OCI-LY7 (cell line): ENCODE results near the gene RASEF. TPM values are rescaled to one million over a fixed set of nuclear protein-coding genes. Genes with fewer than 3 reads are reported as not detected.

Source experiments
- BruUV-seq: library from RNA; stranded (reverse); fragments of 400-500 nt; replicated peaks from 2 replicates; lab custom pipeline; 2021; lab: Mats Ljungman, UMichigan
- CTCF ChIA-PET: fragments of 300-600 bp; sonication (Branson Sonifier 250); formaldehyde crosslinking; loops from one replicate; lab custom pipeline; 2022; ENCODE audit warnings: antibody characterized with exemption; ENCODE audit not compliant: unreplicated experiment; lab: Charles Lee
- POLR2A ChIA-PET: fragments of 300-600 bp; sonication (Branson Sonifier 250); formaldehyde crosslinking; loops from one replicate; lab custom pipeline; 2022; ENCODE audit warnings: antibody characterized with exemption; lab: Charles Lee
- DNase-seq: peaks from one replicate; pipeline ENCODE4 v3.0.0-alpha.2; 2015; ENCODE audit warnings: low spot score
- H2AFZ ChIP-seq: fragments of 200-600 bp; sonication (generic), shearing (Covaris generic); 2 replicates; pipeline ENCODE4 v1.6.1; 2014; ENCODE audit warnings: mild to moderate bottlenecking, antibody characterized with exemption, low read length, moderate library complexity
- H3K27ac ChIP-seq: fragments of 200-600 bp; sonication (generic); 2 replicates; pipeline ENCODE4 v1.5.1; 2014; ENCODE audit warnings: mixed run types, low read depth, mild to moderate bottlenecking, moderate library complexity, low read length, inconsistent platforms; ENCODE audit not compliant: poor library complexity, severe bottlenecking
- H3K36me3 ChIP-seq: fragments of 200-600 bp; sonication (generic); 2 replicates; pipeline ENCODE4 v1.6.1; 2014; ENCODE audit warnings: mild to moderate bottlenecking, antibody characterized with exemption, low read length, moderate library complexity, mixed read lengths; ENCODE audit not compliant: insufficient read depth
- H3K4me1 ChIP-seq: fragments of 200-600 bp; sonication (generic); 2 replicates; pipeline ENCODE4 v1.5.1; 2014; ENCODE audit warnings: mild to moderate bottlenecking, low read length; ENCODE audit not compliant: insufficient read depth, poor library complexity, severe bottlenecking
- H3K4me2 ChIP-seq: fragments of 200-600 bp; sonication (generic); 2 replicates; pipeline ENCODE4 v1.6.1; 2014; ENCODE audit warnings: mild to moderate bottlenecking, low read length
- H3K4me3 ChIP-seq: fragments of 200-600 bp; sonication (generic); 2 replicates; pipeline ENCODE4 v1.5.1; 2014; ENCODE audit warnings: mild to moderate bottlenecking, low read depth, low read length; ENCODE audit not compliant: poor library complexity, severe bottlenecking
- H3K79me2 ChIP-seq: fragments of 200-600 bp; sonication (generic); 2 replicates; pipeline ENCODE4 v1.6.1; 2016; ENCODE audit warnings: low read depth, mild to moderate bottlenecking, low read length, moderate library complexity, mixed read lengths; ENCODE audit not compliant: insufficient read depth
- H3K9me2 ChIP-seq: fragments of 200-600 bp; sonication (generic); 2 replicates; pipeline ENCODE4 v1.6.1; 2016; ENCODE audit warnings: mild to moderate bottlenecking, low read length, mixed read lengths; ENCODE audit not compliant: insufficient read depth
- H3K9me3 ChIP-seq: fragments of 200-600 bp; sonication (generic); 2 replicates; pipeline ENCODE4 v1.6.1; 2014; ENCODE audit warnings: mild to moderate bottlenecking, mixed run types, low read length, mixed read lengths
- H4K20me1 ChIP-seq: fragments of 200-600 bp; sonication (generic); 2 replicates; pipeline ENCODE4 v1.6.1; 2014; ENCODE audit warnings: mild to moderate bottlenecking, antibody characterized with exemption, low read length, moderate library complexity, mixed read lengths; ENCODE audit not compliant: insufficient read depth
- CTCF ChIP-seq: fragments of 200-600 bp; sonication (generic); conservative IDR thresholded peaks from 2 replicates; pipeline ENCODE4 v1.5.1; 2014; ENCODE audit warnings: mild to moderate bottlenecking, antibody characterized with exemption, low read length, moderate library complexity, mixed read lengths
- EZH2phosphoT487 ChIP-seq: fragments of 200-600 bp; sonication (generic); IDR thresholded peaks from 2 replicates; pipeline ENCODE4 v1.6.1; 2018; ENCODE audit warnings: low read depth, borderline replicate concordance, mild to moderate bottlenecking, mixed run types, antibody characterized with exemption, low read length, moderate library complexity, mixed read lengths
- intact Hi-C: fragments of 100-400 bp; cut with micrococcal nuclease; formaldehyde crosslinking; loops from one replicate; pipeline ENCODE4 v1.10.0; 2022; ENCODE audit not compliant: unreplicated experiment
- total RNA-seq, 2 experiments: library from RNA; depleted of rRNA in 1 of 2; stranded (reverse); fragments of >200 nt in 1 of 2; shearing (Covaris generic) in 1 of 2; gene quantifications; 2 replicates each; pipeline ENCODE4 v1.2.3, GENCODE V29; 2014 to 2022

Gene RASEF
- total RNA-seq, 2 experiments from 2014 or later = not detected

GRCh38 chr9:83015897-83016296 is 47.0 kb downstream of the RASEF start:
- ChIA-PET CTCF (no interaction called here), POLR2A (interaction anchor here (0.6 kb wide), 1 partner anchor 48 kb away, joined by 3 read pairs; no protein-coding TSS in a partner anchor)
- Histone ChIP-seq H3K4me1 (no peaks in the 10 kb centered on the region), H3K4me3 (no peak overlapping the region), H2AFZ (no peak overlapping the region), H3K36me3 (no peaks in the 10 kb centered on the region), H3K79me2 (no peaks in the 10 kb centered on the region), H3K27ac (no peak overlapping the region), H3K9me2 (no peaks in the 10 kb centered on the region), H4K20me1 (no peaks in the 10 kb centered on the region), H3K9me3 (no peaks in the 10 kb centered on the region), H3K4me2 (no peak overlapping the region)
- intact Hi-C loops = no loop called here
- TF ChIP-seq CTCF (no peak), EZH2phosphoT487 (no peak)
- BruUV-seq = no TSS peak
- DNase-seq = no peak

DNA sequence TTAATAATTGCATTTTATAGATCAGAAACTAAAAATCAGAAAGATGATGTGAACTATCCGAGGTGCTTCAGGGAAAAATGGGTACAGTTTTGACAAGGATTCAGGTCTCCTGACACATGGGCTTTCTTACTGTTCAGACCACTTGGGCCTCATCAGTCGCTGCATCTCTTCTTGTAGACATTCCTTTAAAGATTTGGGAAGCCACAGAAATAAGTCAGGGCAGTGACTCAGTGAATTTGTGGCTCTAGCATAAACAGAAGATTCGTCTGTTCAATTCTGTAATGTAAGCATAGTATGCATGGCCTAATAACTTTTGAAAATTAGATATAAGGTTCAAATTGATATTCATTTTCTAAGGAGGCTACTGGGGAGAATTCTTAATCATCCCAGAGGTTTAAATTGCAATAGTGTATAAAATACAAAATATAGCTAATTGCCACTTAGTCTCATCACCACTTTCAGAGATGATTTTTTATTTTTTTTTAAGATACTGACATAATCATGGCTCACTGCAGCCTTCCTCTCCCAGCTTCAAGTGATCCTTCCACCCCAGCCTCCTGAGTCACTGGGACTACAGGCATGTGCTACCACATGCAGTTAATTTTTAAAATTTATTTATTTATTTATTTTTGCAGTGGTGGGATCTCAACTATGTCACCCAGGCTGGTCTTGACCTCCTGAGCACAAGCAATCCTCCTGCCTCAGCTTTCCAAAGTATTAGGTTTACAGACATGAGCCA is 48.9 kb downstream of the RASEF start:
- POLR2A ChIA-PET = no interaction called here
- CTCF ChIA-PET = no interaction called here
- Histone ChIP-seq H3K4me2 (no peak overlapping the region), H3K4me1 (no peaks in the 10 kb centered on the region), H3K9me3 (no peaks in the 10 kb centered on the region), H3K79me2 (no peaks in the 10 kb centered on the region), H3K36me3 (no peaks in the 10 kb centered on the region), H4K20me1 (no peaks in the 10 kb centered on the region), H3K9me2 (no peaks in the 10 kb centered on the region), H3K27ac (no peak overlapping the region), H3K4me3 (no peak overlapping the region), H2AFZ (no peak overlapping the region)
- intact Hi-C loops = no loop called here
- TF ChIP-seq EZH2phosphoT487 = no peak
- no peak for TF ChIP-seq CTCF
- no TSS peak for BruUV-seq
- no peak for DNase-seq
